Measurements from ENCODE around the gene TINAGL1. TPM values are rescaled to one million over a fixed set of nuclear protein-coding genes. Genes with fewer than 3 reads are reported as not detected.

Gene TINAGL1
- total RNA-seq (not detected), polyA plus RNA-seq (not detected), total RNA-seq (not detected)

- intact Hi-C loops (cut with micrococcal nuclease), result no loop called here
- H3K27ac ChIP-seq (ENCODE audit: low read depth, low read length), result no peak within 1 kb of the TSS
- H3K4me1 ChIP-seq (ENCODE audit: control insufficient read depth in 2 of 2, insufficient read depth in 2 of 2, low read length in 2 of 2), result no peaks in the 10 kb centered on the region
- no peaks in the 10 kb centered on the region for H3K27me3 ChIP-seq (ENCODE audit: control insufficient read depth in 2 of 2, insufficient read depth in 2 of 2, low read length in 2 of 2)
- no peaks in the 10 kb centered on the region for H3K9me3 ChIP-seq (ENCODE audit: control insufficient read depth in 2 of 3, low read length in 3 of 3)
- no peak within 1 kb of the TSS for H3K4me3 Mint-ChIP-seq
- peaks cover 0 to 3% (median 0%) of the 10 kb centered on the region in 11 donors for H3K9me3 Mint-ChIP-seq
- ATAC-seq (peak; percentile 6), DNase-seq (peak in 1 of 9 donors; percentile 13)
- H3K36me3 ChIP-seq (ENCODE audit: control insufficient read depth in 2 of 3, insufficient read depth in 3 of 3, low read length in 3 of 3), result no peaks in the 10 kb centered on the region
- H3K36me3 Mint-ChIP-seq, result no peaks in the 10 kb centered on the region
- ChIA-PET CTCF (interaction anchor here (0.6 to 1.2 kb wide), 2 partner anchors 11 to 51 kb away, joined by 3 read pairs; no protein-coding TSS in a partner anchor), POLR2A (no interaction called here)
- no peak within 1 kb of the TSS for H3K4me3 ChIP-seq (ENCODE audit: low read length)
- H3K27me3 Mint-ChIP-seq, result peaks cover 7 to 30% (median 11%) of the 10 kb centered on the region in 5 donors
- peaks cover 0 to 4% (median 0%) of the 10 kb centered on the region in 7 donors for H3K4me1 Mint-ChIP-seq
- H3K27ac Mint-ChIP-seq, result no peak within 1 kb of the TSS
Observed at GRCh38 chr1:31576201-31576669, at the start of gene TINAGL1. Gene TINAGL1, plus strand, starts transcription at chr1:31576515. Its CDS starts 634 bp downstream, at chr1:31577149.

- H3K4me3 Mint-ChIP-seq, result no peak overlapping the region
- no peak overlapping the region for H3K27ac ChIP-seq (ENCODE audit: low read depth, low read length)
- H3K27ac Mint-ChIP-seq, result no peak overlapping the region
- ChIA-PET POLR2A (no interaction called here), CTCF (no interaction called here)
- no peak overlapping the region for H3K4me3 ChIP-seq (ENCODE audit: low read length)
- DNase-seq (no peak), ATAC-seq (no peak)
- no peaks in the 10 kb centered on the region for H3K4me1 ChIP-seq (ENCODE audit: control insufficient read depth in 2 of 2, insufficient read depth in 2 of 2, low read length in 2 of 2)
- H3K9me3 ChIP-seq (ENCODE audit: control insufficient read depth in 2 of 3, low read length in 3 of 3), result no peaks in the 10 kb centered on the region
- intact Hi-C loops (cut with micrococcal nuclease), result no loop called here
- H3K4me1 Mint-ChIP-seq, result peaks cover 0 to 2% (median 0%) of the 10 kb centered on the region in 7 donors
- no peaks in the 10 kb centered on the region for H3K27me3 ChIP-seq (ENCODE audit: control insufficient read depth in 2 of 2, insufficient read depth in 2 of 2, low read length in 2 of 2)
- H3K9me3 Mint-ChIP-seq, result no peaks in the 10 kb centered on the region
- no peaks in the 10 kb centered on the region for H3K36me3 Mint-ChIP-seq
- H3K36me3 ChIP-seq (ENCODE audit: control insufficient read depth in 2 of 3, insufficient read depth in 3 of 3, low read length in 3 of 3), result no peaks in the 10 kb centered on the region
- peaks cover 16 to 47% (median 26%) of the 10 kb centered on the region in 5 donors for H3K27me3 Mint-ChIP-seq
Observed at GRCh38 chr1:31529999-31530684, 46.2 kb upstream of the TINAGL1 start.

- no peak for DNase-seq
- intact Hi-C loops (cut with micrococcal nuclease), result no loop called here
- H3K9me3 ChIP-seq (ENCODE audit: control insufficient read depth in 2 of 3, low read length in 3 of 3), result no peaks in the 10 kb centered on the region
- H3K36me3 ChIP-seq (ENCODE audit: control insufficient read depth in 2 of 3, insufficient read depth in 3 of 3, low read length in 3 of 3), result no peaks in the 10 kb centered on the region
- Mint-ChIP-seq H3K36me3 (no peaks in the 10 kb centered on the region), H3K4me3 (no peak overlapping the region), H3K27me3 (peaks cover 21 to 59% (median 31%) of the 10 kb centered on the region in 5 donors), H3K4me1 (peaks cover 4 to 11% (median 7%) of the 10 kb centered on the region in 7 donors), H3K9me3 (no peaks in the 10 kb centered on the region), H3K27ac (no peak overlapping the region)
- no peaks in the 10 kb centered on the region for H3K4me1 ChIP-seq (ENCODE audit: control insufficient read depth in 2 of 2, insufficient read depth in 2 of 2, low read length in 2 of 2)
- no peak for ATAC-seq
- H3K27me3 ChIP-seq (ENCODE audit: control insufficient read depth in 2 of 2, insufficient read depth in 2 of 2, low read length in 2 of 2), result no peaks in the 10 kb centered on the region
- H3K27ac ChIP-seq (ENCODE audit: low read depth, low read length), result no peak overlapping the region
- ChIA-PET CTCF (no interaction called here), POLR2A (no interaction called here)
- no peak overlapping the region for H3K4me3 ChIP-seq (ENCODE audit: low read length)
Observed at GRCh38 chr1:31531177-31531999, 44.9 kb upstream of the TINAGL1 start.

GRCh38 chr1:31532173-31532572 lies 44.1 kb upstream of the TINAGL1 start:
- Mint-ChIP-seq H3K4me1 (peaks cover 4 to 12% (median 8%) of the 10 kb centered on the region in 7 donors), H3K27ac (no peak overlapping the region), H3K4me3 (no peak overlapping the region), H3K27me3 (peaks cover 23 to 62% (median 31%) of the 10 kb centered on the region in 5 donors), H3K36me3 (no peaks in the 10 kb centered on the region), H3K9me3 (no peaks in the 10 kb centered on the region)
- no peak overlapping the region for H3K4me3 ChIP-seq (ENCODE audit: low read length)
- ATAC-seq, result no peak
- CTCF ChIA-PET, result interaction anchor here (0.6 kb wide), 1 partner anchor 17 kb away, joined by 3 read pairs; no protein-coding TSS in a partner anchor
- no peaks in the 10 kb centered on the region for H3K27me3 ChIP-seq (ENCODE audit: control insufficient read depth in 2 of 2, insufficient read depth in 2 of 2, low read length in 2 of 2)
- no peak for DNase-seq
- H3K4me1 ChIP-seq (ENCODE audit: control insufficient read depth in 2 of 2, insufficient read depth in 2 of 2, low read length in 2 of 2), result no peaks in the 10 kb centered on the region
- H3K36me3 ChIP-seq (ENCODE audit: control insufficient read depth in 2 of 3, insufficient read depth in 3 of 3, low read length in 3 of 3), result no peaks in the 10 kb centered on the region
- no peak overlapping the region for H3K27ac ChIP-seq (ENCODE audit: low read depth, low read length)
- POLR2A ChIA-PET, result no interaction called here
- intact Hi-C loops (cut with micrococcal nuclease), result no loop called here
- no peaks in the 10 kb centered on the region for H3K9me3 ChIP-seq (ENCODE audit: control insufficient read depth in 2 of 3, low read length in 3 of 3)

GRCh38 chr1:31535561-31535960 lies 40.8 kb upstream of the TINAGL1 start:
- Histone ChIP-seq H3K36me3 (ENCODE audit: control insufficient read depth in 2 of 3, insufficient read depth in 3 of 3, low read length in 3 of 3) (no peaks in the 10 kb centered on the region), H3K27ac (ENCODE audit: low read depth, low read length) (no peak overlapping the region), H3K4me3 (ENCODE audit: low read length) (no peak overlapping the region), H3K4me1 (ENCODE audit: control insufficient read depth in 2 of 2, insufficient read depth in 2 of 2, low read length in 2 of 2) (no peaks in the 10 kb centered on the region), H3K27me3 (ENCODE audit: control insufficient read depth in 2 of 2, insufficient read depth in 2 of 2, low read length in 2 of 2) (no peaks in the 10 kb centered on the region), H3K9me3 (ENCODE audit: control insufficient read depth in 2 of 3, low read length in 3 of 3) (no peaks in the 10 kb centered on the region)
- H3K4me3 Mint-ChIP-seq, result peak overlapping the region in 9 of 10 donors; percentile 42 to 71 (median 57)
- peaks cover 4 to 12% (median 8%) of the 10 kb centered on the region in 7 donors for H3K4me1 Mint-ChIP-seq
- peaks cover 23 to 53% (median 31%) of the 10 kb centered on the region in 5 donors for H3K27me3 Mint-ChIP-seq
- no peaks in the 10 kb centered on the region for H3K9me3 Mint-ChIP-seq
- ATAC-seq (no peak), DNase-seq (no peak)
- CTCF ChIA-PET, result no interaction called here
- H3K27ac Mint-ChIP-seq, result peak overlapping the region in 1 of 9 donors; percentile 41
- POLR2A ChIA-PET, result no interaction called here
- no peaks in the 10 kb centered on the region for H3K36me3 Mint-ChIP-seq
- intact Hi-C loops (cut with micrococcal nuclease), result no loop called here

- CTCF ChIA-PET, result no interaction called here
Observed at GRCh38 chr1:31539329-31539728, 37.0 kb upstream of the TINAGL1 start.

More at GRCh38 chr1:31539329-31539728, 37.0 kb upstream of the TINAGL1 start:
- intact Hi-C loops (cut with micrococcal nuclease), result no loop called here
- H3K27me3 ChIP-seq (ENCODE audit: control insufficient read depth in 2 of 2, insufficient read depth in 2 of 2, low read length in 2 of 2), result no peaks in the 10 kb centered on the region
- no peak overlapping the region for H3K4me3 ChIP-seq (ENCODE audit: low read length)
- H3K4me1 Mint-ChIP-seq, result peaks cover 4 to 12% (median 8%) of the 10 kb centered on the region in 7 donors
- H3K27ac ChIP-seq (ENCODE audit: low read depth, low read length), result no peak overlapping the region
- peaks cover 0 to 6% (median 0%) of the 10 kb centered on the region in 11 donors for H3K9me3 Mint-ChIP-seq
- no peaks in the 10 kb centered on the region for H3K36me3 Mint-ChIP-seq
- H3K9me3 ChIP-seq (ENCODE audit: control insufficient read depth in 2 of 3, low read length in 3 of 3), result no peaks in the 10 kb centered on the region
- DNase-seq (no peak), ATAC-seq (no peak)
- POLR2A ChIA-PET, result no interaction called here
- no peak overlapping the region for H3K4me3 Mint-ChIP-seq
- H3K36me3 ChIP-seq (ENCODE audit: control insufficient read depth in 2 of 3, insufficient read depth in 3 of 3, low read length in 3 of 3), result no peaks in the 10 kb centered on the region
- H3K27me3 Mint-ChIP-seq, result peaks cover 10 to 27% (median 15%) of the 10 kb centered on the region in 5 donors
- H3K27ac Mint-ChIP-seq, result no peak overlapping the region
- H3K4me1 ChIP-seq (ENCODE audit: control insufficient read depth in 2 of 2, insufficient read depth in 2 of 2, low read length in 2 of 2), result no peaks in the 10 kb centered on the region
